Measurements from ENCODE around the gene DNAJB11. TPM values are rescaled to one million over a fixed set of nuclear protein-coding genes. Genes with fewer than 3 reads are reported as not detected.
A peak's percentile ranks its signal among the peaks of the same experiment; 100 is the strongest.
"Not testable (repeated sequence)": the region's sequence is repeated elsewhere in the genome, so short reads cannot be mapped to it uniquely, and the experiment has no call there.

The DNAJB11 gene
- total RNA-seq, 1 donor from 2014 or later: 24.6 TPM

DNA sequence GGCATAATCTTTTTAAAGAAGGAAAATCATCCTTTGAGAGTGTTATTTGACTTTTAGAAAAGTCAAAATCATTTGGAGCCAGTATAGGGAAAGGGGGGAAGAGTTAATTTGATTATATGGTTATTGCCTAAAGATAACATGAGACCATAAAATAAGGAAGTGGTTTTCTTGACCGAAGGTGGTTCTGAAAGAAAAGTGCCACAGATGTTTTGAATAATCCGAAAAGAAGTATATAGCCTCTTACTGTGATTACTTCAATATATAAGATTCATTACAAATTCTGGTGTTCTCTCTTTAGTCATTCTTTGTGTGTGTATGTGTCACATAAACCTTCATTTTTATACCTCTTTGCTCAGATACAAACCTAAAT lies 1.1 kb downstream of the DNAJB11 start:
- TF ChIP-seq, protein P1, sequence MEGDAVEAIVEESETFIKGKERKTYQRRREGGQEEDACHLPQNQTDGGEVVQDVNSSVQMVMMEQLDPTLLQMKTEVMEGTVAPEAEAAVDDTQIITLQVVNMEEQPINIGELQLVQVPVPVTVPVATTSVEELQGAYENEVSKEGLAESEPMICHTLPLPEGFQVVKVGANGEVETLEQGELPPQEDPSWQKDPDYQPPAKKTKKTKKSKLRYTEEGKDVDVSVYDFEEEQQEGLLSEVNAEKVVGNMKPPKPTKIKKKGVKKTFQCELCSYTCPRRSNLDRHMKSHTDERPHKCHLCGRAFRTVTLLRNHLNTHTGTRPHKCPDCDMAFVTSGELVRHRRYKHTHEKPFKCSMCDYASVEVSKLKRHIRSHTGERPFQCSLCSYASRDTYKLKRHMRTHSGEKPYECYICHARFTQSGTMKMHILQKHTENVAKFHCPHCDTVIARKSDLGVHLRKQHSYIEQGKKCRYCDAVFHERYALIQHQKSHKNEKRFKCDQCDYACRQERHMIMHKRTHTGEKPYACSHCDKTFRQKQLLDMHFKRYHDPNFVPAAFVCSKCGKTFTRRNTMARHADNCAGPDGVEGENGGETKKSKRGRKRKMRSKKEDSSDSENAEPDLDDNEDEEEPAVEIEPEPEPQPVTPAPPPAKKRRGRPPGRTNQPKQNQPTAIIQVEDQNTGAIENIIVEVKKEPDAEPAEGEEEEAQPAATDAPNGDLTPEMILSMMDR (IDR thresholded peaks at IDR 0.05; ENCODE audit: borderline replicate concordance): no peak
- intact Hi-C loops (cut with micrococcal nuclease): no loop called here
- peak overlapping the region; percentile 93 for H3K4me3 ChIP-seq
- H3K4me1 ChIP-seq: peaks cover 39% of the 10 kb centered on the region
- peaks cover 37% of the 10 kb centered on the region for H3K36me3 ChIP-seq
- no peaks in the 10 kb centered on the region for H3K27me3 ChIP-seq (ENCODE audit: low read depth)
- H3K9me3 ChIP-seq (replicated peaks): no peaks in the 10 kb centered on the region
- no peak overlapping the region for H3K27ac ChIP-seq (replicated peaks)
- no peak for DNase-seq

DNA sequence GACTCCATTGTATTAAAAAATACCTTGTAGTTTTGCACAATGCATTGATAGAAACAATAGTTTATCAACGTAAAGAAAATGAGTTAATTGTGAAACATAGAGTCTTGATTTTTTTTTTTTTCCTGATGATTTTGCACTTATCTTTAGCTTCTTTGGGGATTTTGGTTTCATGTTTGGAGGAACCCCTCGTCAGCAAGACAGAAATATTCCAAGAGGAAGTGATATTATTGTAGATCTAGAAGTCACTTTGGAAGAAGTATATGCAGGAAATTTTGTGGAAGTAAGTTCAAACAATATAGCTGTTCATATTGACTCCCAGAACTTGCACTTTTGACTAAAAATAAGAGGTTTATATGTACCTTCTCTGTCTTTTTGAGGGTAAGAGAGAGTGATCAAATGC lies 7.0 kb downstream of the DNAJB11 start:
- H3K4me1 ChIP-seq: no peaks in the 10 kb centered on the region
- H3K4me3 ChIP-seq: no peak overlapping the region
- no peaks in the 10 kb centered on the region for H3K9me3 ChIP-seq (replicated peaks)
- H3K36me3 ChIP-seq: peaks cover 88% of the 10 kb centered on the region
- H3K27ac ChIP-seq (replicated peaks): no peak overlapping the region
- TF ChIP-seq, protein P1 (IDR thresholded peaks at IDR 0.05; ENCODE audit: borderline replicate concordance): no peak
- intact Hi-C loops (cut with micrococcal nuclease): no loop called here
- DNase-seq: no peak
- H3K27me3 ChIP-seq (ENCODE audit: low read depth): no peaks in the 10 kb centered on the region

DNA sequence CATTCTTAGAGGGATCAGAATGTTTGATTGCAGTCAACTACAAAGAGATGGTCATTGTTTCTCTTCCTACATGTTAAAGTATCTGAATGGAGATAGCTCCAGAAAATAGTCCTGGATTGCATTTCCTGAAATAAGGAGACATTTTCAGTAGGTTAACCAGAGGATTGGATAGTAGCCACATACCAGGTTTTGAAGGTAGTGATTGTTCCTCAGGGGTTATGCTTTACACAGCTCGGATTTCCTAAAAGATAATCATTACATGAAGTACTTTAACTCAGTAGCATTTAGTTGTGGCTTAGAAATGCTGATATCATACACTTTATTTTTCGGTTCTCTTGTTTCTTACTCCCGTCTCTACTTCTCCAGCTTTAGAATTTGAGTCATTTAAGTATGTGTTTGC lies 10.3 kb downstream of the DNAJB11 start:
- no peaks in the 10 kb centered on the region for H3K27me3 ChIP-seq (ENCODE audit: low read depth)
- no peaks in the 10 kb centered on the region for H3K9me3 ChIP-seq (replicated peaks)
- H3K4me3 ChIP-seq: no peak overlapping the region
- no peak overlapping the region for H3K27ac ChIP-seq (replicated peaks)
- peaks cover 95% of the 10 kb centered on the region for H3K36me3 ChIP-seq
- TF ChIP-seq, protein P1 (IDR thresholded peaks at IDR 0.05; ENCODE audit: borderline replicate concordance): no peak
- no peak for DNase-seq
- intact Hi-C loops (cut with micrococcal nuclease): no loop called here
- H3K4me1 ChIP-seq: no peaks in the 10 kb centered on the region

DNA sequence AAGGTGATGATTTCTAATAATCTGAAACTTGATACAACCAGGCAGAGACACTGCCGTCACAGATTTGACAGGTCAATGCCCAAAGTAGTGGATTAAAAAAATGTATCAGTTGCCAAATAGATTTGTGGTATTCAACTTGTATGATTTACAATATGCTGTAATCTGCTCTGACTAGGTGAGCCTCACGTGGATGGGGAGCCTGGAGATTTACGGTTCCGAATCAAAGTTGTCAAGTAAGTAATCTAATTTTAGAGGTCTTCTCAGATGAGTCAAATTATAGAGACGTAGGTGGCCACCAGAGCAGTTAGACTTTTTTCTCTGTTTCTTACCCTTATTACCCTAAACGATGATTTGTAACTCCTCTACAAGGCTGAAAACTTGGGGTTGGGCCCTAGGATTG lies 12.0 kb downstream of the DNAJB11 start:
- DNase-seq: no peak
- TF ChIP-seq, protein P1 (IDR thresholded peaks at IDR 0.05; ENCODE audit: borderline replicate concordance): no peak
- H3K4me1 ChIP-seq: no peaks in the 10 kb centered on the region
- H3K4me3 ChIP-seq: no peak overlapping the region
- no peaks in the 10 kb centered on the region for H3K27me3 ChIP-seq (ENCODE audit: low read depth)
- peaks cover 83% of the 10 kb centered on the region for H3K36me3 ChIP-seq
- intact Hi-C loops (cut with micrococcal nuclease): no loop called here
- no peaks in the 10 kb centered on the region for H3K9me3 ChIP-seq (replicated peaks)
- H3K27ac ChIP-seq (replicated peaks): no peak overlapping the region

DNA sequence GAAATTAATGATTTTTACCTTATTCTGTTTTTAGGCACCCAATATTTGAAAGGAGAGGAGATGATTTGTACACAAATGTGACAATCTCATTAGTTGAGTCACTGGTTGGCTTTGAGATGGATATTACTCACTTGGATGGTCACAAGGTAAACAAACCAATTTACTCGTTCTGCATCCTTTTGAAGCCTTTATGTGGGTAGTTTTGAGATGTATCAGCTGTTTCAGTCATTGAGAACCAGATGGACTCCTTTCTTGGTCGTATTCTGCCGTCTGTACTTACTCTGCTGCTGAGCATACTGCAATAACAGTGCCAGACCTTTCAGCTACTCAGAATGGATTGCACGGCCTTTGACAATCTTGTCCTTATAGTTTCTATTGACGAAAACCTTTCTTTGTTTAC lies 13.3 kb downstream of the DNAJB11 start:
- no peak for DNase-seq
- Histone ChIP-seq H3K4me3 (no peak overlapping the region), H3K9me3 (replicated peaks) (no peaks in the 10 kb centered on the region), H3K36me3 (peaks cover 70% of the 10 kb centered on the region), H3K27me3 (ENCODE audit: low read depth) (no peaks in the 10 kb centered on the region), H3K4me1 (no peaks in the 10 kb centered on the region), H3K27ac (replicated peaks) (no peak overlapping the region)
- TF ChIP-seq, protein P1 (IDR thresholded peaks at IDR 0.05; ENCODE audit: borderline replicate concordance): no peak
- intact Hi-C loops (cut with micrococcal nuclease): no loop called here

DNA sequence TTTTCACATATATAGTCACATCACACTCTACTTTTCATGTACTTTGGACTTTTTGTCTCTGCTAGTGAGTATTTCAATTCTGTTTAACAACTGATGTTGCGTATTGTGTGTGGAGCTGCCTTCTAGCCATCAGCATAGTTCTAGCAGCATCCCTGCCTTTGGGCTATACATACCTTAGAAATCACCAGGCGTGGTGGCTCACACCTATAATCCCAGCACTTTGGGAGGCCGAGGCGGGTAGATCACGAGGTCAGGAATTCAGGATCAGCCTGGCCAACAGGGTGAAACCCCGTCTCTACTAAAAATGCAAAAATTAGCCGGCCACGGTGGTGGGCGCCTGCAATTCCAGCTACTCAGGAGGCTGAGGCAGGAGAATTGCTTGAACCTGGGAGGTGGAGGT lies 15.7 kb downstream of the DNAJB11 start:
- H3K27ac ChIP-seq (replicated peaks); H3K9me3 ChIP-seq (replicated peaks); H3K4me3 ChIP-seq; DNase-seq; H3K4me1 ChIP-seq; intact Hi-C loops (cut with micrococcal nuclease); H3K27me3 ChIP-seq (ENCODE audit: low read depth): not testable (repeated sequence)
- H3K36me3 ChIP-seq: peaks cover 49% of the 10 kb centered on the region

All from left ventricle myocardium inferior (tissue), 1 donor.